ENCODE results near the gene NINJ2. TPM values are rescaled to one million over a fixed set of nuclear protein-coding genes. Genes with fewer than 3 reads are reported as not detected.

Gene NINJ2
- total RNA-seq, 3 donors from 2014 or later (not counting 1 experiment from before 2014, with no cell fraction given): 3.1 to 6.6 (median 4.9) TPM

DNA sequence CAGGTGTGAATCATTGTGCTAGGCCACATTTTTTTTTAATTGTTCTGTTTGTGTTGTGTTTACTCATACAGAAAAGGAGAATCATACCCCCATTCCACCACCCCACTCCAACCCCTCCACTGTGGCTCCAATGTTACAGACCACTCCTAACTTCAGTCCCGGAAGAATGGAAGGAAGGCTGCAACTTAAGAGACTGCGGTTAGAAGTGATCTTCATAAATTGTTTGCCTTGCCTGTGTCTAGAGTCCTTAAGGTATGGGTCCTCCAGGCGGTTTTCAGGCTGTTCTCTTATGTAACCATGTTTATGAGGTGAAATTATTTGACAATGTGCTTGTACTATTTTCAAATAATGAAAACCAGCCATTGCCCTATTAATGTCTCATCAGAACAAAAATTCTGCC, 22.5 kb downstream of the NINJ2 start:
- H3K27ac Mint-ChIP-seq: peak overlapping the region; percentile 86 to 94
- H3K4me1 ChIP-seq (ENCODE audit: control insufficient read depth, insufficient read depth, low read length): peaks cover 28% of the 10 kb centered on the region

DNA sequence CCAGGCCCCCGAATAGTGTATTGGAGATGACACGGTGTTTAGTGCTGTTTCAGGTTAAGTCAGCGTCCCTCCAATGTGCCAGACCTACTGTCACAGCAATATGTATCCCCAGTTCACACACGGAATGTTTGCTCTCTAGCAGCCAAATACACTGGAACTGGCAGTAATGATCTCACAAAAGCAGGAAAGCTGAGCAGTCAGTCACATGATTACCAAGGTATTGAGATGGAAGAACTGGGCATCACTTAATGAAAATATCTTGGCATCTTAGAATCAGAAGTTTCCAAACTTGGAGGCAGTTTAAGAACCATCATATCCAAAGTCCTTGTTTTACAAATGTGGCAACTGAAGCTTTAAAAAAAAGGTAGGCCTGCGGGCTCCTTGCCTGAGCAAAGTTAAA, 23.3 kb downstream of the NINJ2 start:
- DNase-seq: no peak
- intact Hi-C loops (cut with micrococcal nuclease): loop anchor here (5.0 kb wide), 1 partner anchor 47 kb away; no protein-coding TSS in a partner anchor
- Histone ChIP-seq H3K36me3 (ENCODE audit: control insufficient read depth, insufficient read depth, low read length) (no peaks in the 10 kb centered on the region), H3K4me3 (ENCODE audit: low read length) (no peak overlapping the region), H3K4me1 (ENCODE audit: control insufficient read depth, insufficient read depth, low read length) (peaks cover 28% of the 10 kb centered on the region), H3K27ac (ENCODE audit: low read length) (peak overlapping the region; percentile 10), H3K27me3 (ENCODE audit: control insufficient read depth, insufficient read depth, low read length) (no peaks in the 10 kb centered on the region), H3K9me3 (ENCODE audit: control insufficient read depth, insufficient read depth, low read length) (no peaks in the 10 kb centered on the region)
- Mint-ChIP-seq H3K27me3 (ENCODE audit: low read depth in 2 of 2) (no peaks in the 10 kb centered on the region), H3K4me3 (no peak overlapping the region), H3K36me3 (no peaks in the 10 kb centered on the region), H3K27ac (peak overlapping the region; percentile 86 to 94), H3K9me3 (no peaks in the 10 kb centered on the region), H3K4me1 (peaks cover 24 to 31% of the 10 kb centered on the region in 2 donors)
- 93% methylated on average over 5 of the region's 5 CpGs for WGBS (ENCODE audit: insufficient coverage)
- TF ChIP-seq, protein P1, sequence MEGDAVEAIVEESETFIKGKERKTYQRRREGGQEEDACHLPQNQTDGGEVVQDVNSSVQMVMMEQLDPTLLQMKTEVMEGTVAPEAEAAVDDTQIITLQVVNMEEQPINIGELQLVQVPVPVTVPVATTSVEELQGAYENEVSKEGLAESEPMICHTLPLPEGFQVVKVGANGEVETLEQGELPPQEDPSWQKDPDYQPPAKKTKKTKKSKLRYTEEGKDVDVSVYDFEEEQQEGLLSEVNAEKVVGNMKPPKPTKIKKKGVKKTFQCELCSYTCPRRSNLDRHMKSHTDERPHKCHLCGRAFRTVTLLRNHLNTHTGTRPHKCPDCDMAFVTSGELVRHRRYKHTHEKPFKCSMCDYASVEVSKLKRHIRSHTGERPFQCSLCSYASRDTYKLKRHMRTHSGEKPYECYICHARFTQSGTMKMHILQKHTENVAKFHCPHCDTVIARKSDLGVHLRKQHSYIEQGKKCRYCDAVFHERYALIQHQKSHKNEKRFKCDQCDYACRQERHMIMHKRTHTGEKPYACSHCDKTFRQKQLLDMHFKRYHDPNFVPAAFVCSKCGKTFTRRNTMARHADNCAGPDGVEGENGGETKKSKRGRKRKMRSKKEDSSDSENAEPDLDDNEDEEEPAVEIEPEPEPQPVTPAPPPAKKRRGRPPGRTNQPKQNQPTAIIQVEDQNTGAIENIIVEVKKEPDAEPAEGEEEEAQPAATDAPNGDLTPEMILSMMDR (IDR thresholded peaks at IDR 0.05): no peak
- ATAC-seq: no peak

More for the DNA sequence above, 22.5 kb downstream of the NINJ2 start:
- WGBS (ENCODE audit: insufficient coverage): 100% methylated on average over 2 of the region's 3 CpGs
- Histone ChIP-seq H3K27me3 (ENCODE audit: control insufficient read depth, insufficient read depth, low read length) (no peaks in the 10 kb centered on the region), H3K4me3 (ENCODE audit: low read length) (no peak overlapping the region), H3K9me3 (ENCODE audit: control insufficient read depth, insufficient read depth, low read length) (no peaks in the 10 kb centered on the region), H3K36me3 (ENCODE audit: control insufficient read depth, insufficient read depth, low read length) (no peaks in the 10 kb centered on the region), H3K27ac (ENCODE audit: low read length) (no peak overlapping the region)
- Mint-ChIP-seq H3K4me3 (peak overlapping the region; percentile 61), H3K9me3 (no peaks in the 10 kb centered on the region), H3K27me3 (ENCODE audit: low read depth in 2 of 2) (no peaks in the 10 kb centered on the region), H3K36me3 (no peaks in the 10 kb centered on the region), H3K4me1 (peaks cover 24 to 39% of the 10 kb centered on the region in 2 donors)
- intact Hi-C loops (cut with micrococcal nuclease): loop anchor here (5.0 kb wide), 1 partner anchor 47 kb away; no protein-coding TSS in a partner anchor
- DNase-seq: no peak
- TF ChIP-seq, protein P1 (IDR thresholded peaks at IDR 0.05): no peak
- no peak for ATAC-seq

DNA sequence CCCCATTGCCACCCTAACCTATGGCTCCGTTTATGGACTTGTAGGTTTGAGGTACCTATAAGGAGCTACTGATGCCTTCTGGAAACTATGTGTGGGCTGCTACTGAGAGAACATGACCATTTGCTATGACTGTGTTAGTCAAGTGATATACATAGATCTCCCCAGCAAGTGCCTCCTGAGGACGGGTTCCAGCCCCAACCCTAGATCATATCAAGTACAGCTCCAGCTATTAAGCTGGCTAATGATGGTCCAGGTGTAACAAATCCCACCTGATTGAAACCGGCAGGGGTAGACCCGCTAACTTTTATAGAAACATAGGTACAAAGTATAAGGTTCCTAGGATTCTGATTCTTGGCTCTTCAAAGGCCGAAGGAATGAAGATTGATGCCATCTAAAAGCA, 23.7 kb downstream of the NINJ2 start:
- H3K9me3 ChIP-seq (ENCODE audit: control insufficient read depth, insufficient read depth, low read length): no peaks in the 10 kb centered on the region
- peaks cover 28% of the 10 kb centered on the region for H3K4me1 ChIP-seq (ENCODE audit: control insufficient read depth, insufficient read depth, low read length)
- ATAC-seq (no peak), DNase-seq (no peak)
- H3K36me3 ChIP-seq (ENCODE audit: control insufficient read depth, insufficient read depth, low read length): no peaks in the 10 kb centered on the region
- WGBS (ENCODE audit: insufficient coverage): 82% methylated on average over 4 of the region's 5 CpGs
- no peak overlapping the region for H3K4me3 ChIP-seq (ENCODE audit: low read length)
- Mint-ChIP-seq H3K4me1 (peaks cover 21 to 27% of the 10 kb centered on the region in 2 donors), H3K9me3 (no peaks in the 10 kb centered on the region), H3K4me3 (peak overlapping the region; percentile 17), H3K27ac (peak overlapping the region; percentile 86 to 94), H3K27me3 (ENCODE audit: low read depth in 2 of 2) (no peaks in the 10 kb centered on the region), H3K36me3 (no peaks in the 10 kb centered on the region)
- H3K27ac ChIP-seq (ENCODE audit: low read length): peak overlapping the region; percentile 10
- TF ChIP-seq, protein P1 (IDR thresholded peaks at IDR 0.05): no peak
- H3K27me3 ChIP-seq (ENCODE audit: control insufficient read depth, insufficient read depth, low read length): no peaks in the 10 kb centered on the region
- intact Hi-C loops (cut with micrococcal nuclease): no loop called here
